Measurements from ENCODE around the gene C4BPB. TPM values are rescaled to one million over a fixed set of nuclear protein-coding genes. Genes with fewer than 3 reads are reported as not detected.
A peak's percentile ranks its signal among the peaks of the same experiment; 100 is the strongest.

Gene C4BPB
- total and polyA plus RNA-seq, 2 of the 13 experiments (the other 11 are each of a cell fraction or from before 2014, with no cell fraction given) = 155 to 266 TPM

GRCh38 chr1:207052911-207053769 is 35.5 kb upstream of the C4BPB start, which contains the start of gene PFKFB2 (continued):
- TF ChIP-seq ZNF784 (CRISPR knock-in tag; IDR thresholded peaks at IDR 0.05; ENCODE audit: borderline replicate concordance) (peak; percentile 50; the same call in 1 of the 2 replicates), FOXA3 (CRISPR knock-in tag; IDR thresholded peaks at IDR 0.05) (no peak), RXRB (CRISPR knock-in tag; IDR thresholded peaks at IDR 0.05; ENCODE audit: borderline replicate concordance) (no peak), MBNL3 (CRISPR knock-in tag; conservative IDR thresholded peaks at IDR 0.05) (no peak), NR3C1 (CRISPR knock-in tag; IDR thresholded peaks at IDR 0.05) (no peak), STAG1 (CRISPR knock-in tag; IDR thresholded peaks at IDR 0.05) (peak; percentile 9; the same call in 1 of the 2 replicates), ERF (CRISPR knock-in tag; IDR thresholded peaks at IDR 0.05) (peak; percentile 71), IKZF1 (IDR thresholded peaks at IDR 0.05) (no peak), ZNF607 (CRISPR knock-in tag; IDR thresholded peaks at IDR 0.05; ENCODE audit: borderline replicate concordance) (peak; percentile 41; the same call in 1 of the 2 replicates), AGO2 (optimal IDR thresholded peaks at IDR 0.05; ENCODE audit: low read depth, low read length) (peak; percentile 36), NBN (conservative IDR thresholded peaks at IDR 0.05) (no peak), NFE2L2 (IDR thresholded peaks at IDR 0.05; ENCODE audit: low read length) (no peak), TBL1XR1 (IDR thresholded peaks at IDR 0.05; ENCODE audit: borderline replicate concordance, low read length, partially characterized antibody) (no peak), ISX (CRISPR knock-in tag; conservative IDR thresholded peaks at IDR 0.05) (no peak), ZNF572 (CRISPR knock-in tag; IDR thresholded peaks at IDR 0.05) (peak; percentile 86; the same call in 1 of the 2 replicates), ZNF143 (CRISPR knock-in tag; IDR thresholded peaks at IDR 0.05) (no peak), ZGPAT (CRISPR knock-in tag; IDR thresholded peaks at IDR 0.05) (peak; percentile 76), RFX1 (IDR thresholded peaks at IDR 0.05) (peak; percentile 85), ZBTB4 (CRISPR knock-in tag; IDR thresholded peaks at IDR 0.05; ENCODE audit: borderline replicate concordance) (peak; percentile 41; the same call in 1 of the 2 replicates), POGK (CRISPR knock-in tag; conservative IDR thresholded peaks at IDR 0.05) (peak; percentile 81; the same call in 1 of the 2 replicates)
